ENCODE measurements around the gene STX10. TPM values are rescaled to one million over a fixed set of nuclear protein-coding genes. Genes with fewer than 3 reads are reported as not detected.
A peak's percentile ranks its signal among the peaks of the same experiment; 100 is the strongest.

The STX10 gene
- total and polyA plus RNA-seq, 9 of the 15 experiments (the other 6 are each of a cell fraction or from before 2014, with no cell fraction given): 0.51 to 66.3 (median 31.0) TPM

- no peak for TF ChIP-seq MBD1 (CRISPR knock-in tag; IDR thresholded peaks at IDR 0.05)
- TF ChIP-seq CEBPG (CRISPR knock-in tag; IDR thresholded peaks at IDR 0.05): 0 out of 2 replicates have a peak, but pooled peaks have one; percentile 6
- no peak for TF ChIP-seq CEBPG (tag; conservative IDR thresholded peaks at IDR 0.05 in 1 of 2, IDR thresholded peaks at IDR 0.05 in 1 of 2)
- no peak for TF ChIP-seq RERE (CRISPR knock-in tag; IDR thresholded peaks at IDR 0.05; ENCODE audit: borderline replicate concordance)
- peak; percentile 83 for TF ChIP-seq TEAD4 (IDR thresholded peaks at IDR 0.05; ENCODE audit: low read length)
- TF ChIP-seq TEAD4 (CRISPR knock-in tag; IDR thresholded peaks at IDR 0.05; ENCODE audit: borderline replicate concordance): peak; percentile 75; the same call in 1 of the 2 replicates
- no peak for TF ChIP-seq HDAC3 (IDR thresholded peaks at IDR 0.05; ENCODE audit: borderline replicate concordance, partially characterized antibody)
- TF ChIP-seq, protein P1, sequence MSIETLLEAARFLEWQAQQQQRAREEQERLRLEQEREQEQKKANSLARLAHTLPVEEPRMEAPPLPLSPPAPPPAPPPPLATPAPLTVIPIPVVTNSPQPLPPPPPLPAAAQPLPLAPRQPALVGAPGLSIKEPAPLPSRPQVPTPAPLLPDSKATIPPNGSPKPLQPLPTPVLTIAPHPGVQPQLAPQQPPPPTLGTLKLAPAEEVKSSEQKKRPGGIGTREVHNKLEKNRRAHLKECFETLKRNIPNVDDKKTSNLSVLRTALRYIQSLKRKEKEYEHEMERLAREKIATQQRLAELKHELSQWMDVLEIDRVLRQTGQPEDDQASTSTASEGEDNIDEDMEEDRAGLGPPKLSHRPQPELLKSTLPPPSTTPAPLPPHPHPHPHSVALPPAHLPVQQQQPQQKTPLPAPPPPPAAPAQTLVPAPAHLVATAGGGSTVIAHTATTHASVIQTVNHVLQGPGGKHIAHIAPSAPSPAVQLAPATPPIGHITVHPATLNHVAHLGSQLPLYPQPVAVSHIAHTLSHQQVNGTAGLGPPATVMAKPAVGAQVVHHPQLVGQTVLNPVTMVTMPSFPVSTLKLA (conservative IDR thresholded peaks at IDR 0.05): peak; percentile 97
- no peak for TF ChIP-seq ESRRB (CRISPR knock-in tag; IDR thresholded peaks at IDR 0.05; ENCODE audit: borderline replicate concordance)
- peak; percentile 17 for TF ChIP-seq PHF20 (IDR thresholded peaks at IDR 0.05; ENCODE audit: partially characterized antibody)
- 0 out of 2 replicates have a peak, but pooled peaks have one; percentile 35 for TF ChIP-seq ZNF24 (IDR thresholded peaks at IDR 0.05)
- peak; percentile 93 for TF ChIP-seq THAP12 (CRISPR knock-in tag; IDR thresholded peaks at IDR 0.05)
- TF ChIP-seq ZBTB34 (CRISPR knock-in tag; IDR thresholded peaks at IDR 0.05): no peak
Measured at GRCh38 chr19:13151605-13152355, 1.6 kb upstream of the STX10 start (continued).

Data from K562 (cell line).